Diencephalon (tissue), 1 donor: ENCODE data around the gene LRRC53. TPM values are rescaled to one million over a fixed set of nuclear protein-coding genes. Genes with fewer than 3 reads are reported as not detected.

Source experiments
- total RNA-seq: library from RNA; depleted of rRNA; stranded (reverse); fragments of >200 nt; gene quantifications from one replicate; pipeline ENCODE4 v1.2.3, GENCODE V29; 2014

The LRRC53 gene, protein sequence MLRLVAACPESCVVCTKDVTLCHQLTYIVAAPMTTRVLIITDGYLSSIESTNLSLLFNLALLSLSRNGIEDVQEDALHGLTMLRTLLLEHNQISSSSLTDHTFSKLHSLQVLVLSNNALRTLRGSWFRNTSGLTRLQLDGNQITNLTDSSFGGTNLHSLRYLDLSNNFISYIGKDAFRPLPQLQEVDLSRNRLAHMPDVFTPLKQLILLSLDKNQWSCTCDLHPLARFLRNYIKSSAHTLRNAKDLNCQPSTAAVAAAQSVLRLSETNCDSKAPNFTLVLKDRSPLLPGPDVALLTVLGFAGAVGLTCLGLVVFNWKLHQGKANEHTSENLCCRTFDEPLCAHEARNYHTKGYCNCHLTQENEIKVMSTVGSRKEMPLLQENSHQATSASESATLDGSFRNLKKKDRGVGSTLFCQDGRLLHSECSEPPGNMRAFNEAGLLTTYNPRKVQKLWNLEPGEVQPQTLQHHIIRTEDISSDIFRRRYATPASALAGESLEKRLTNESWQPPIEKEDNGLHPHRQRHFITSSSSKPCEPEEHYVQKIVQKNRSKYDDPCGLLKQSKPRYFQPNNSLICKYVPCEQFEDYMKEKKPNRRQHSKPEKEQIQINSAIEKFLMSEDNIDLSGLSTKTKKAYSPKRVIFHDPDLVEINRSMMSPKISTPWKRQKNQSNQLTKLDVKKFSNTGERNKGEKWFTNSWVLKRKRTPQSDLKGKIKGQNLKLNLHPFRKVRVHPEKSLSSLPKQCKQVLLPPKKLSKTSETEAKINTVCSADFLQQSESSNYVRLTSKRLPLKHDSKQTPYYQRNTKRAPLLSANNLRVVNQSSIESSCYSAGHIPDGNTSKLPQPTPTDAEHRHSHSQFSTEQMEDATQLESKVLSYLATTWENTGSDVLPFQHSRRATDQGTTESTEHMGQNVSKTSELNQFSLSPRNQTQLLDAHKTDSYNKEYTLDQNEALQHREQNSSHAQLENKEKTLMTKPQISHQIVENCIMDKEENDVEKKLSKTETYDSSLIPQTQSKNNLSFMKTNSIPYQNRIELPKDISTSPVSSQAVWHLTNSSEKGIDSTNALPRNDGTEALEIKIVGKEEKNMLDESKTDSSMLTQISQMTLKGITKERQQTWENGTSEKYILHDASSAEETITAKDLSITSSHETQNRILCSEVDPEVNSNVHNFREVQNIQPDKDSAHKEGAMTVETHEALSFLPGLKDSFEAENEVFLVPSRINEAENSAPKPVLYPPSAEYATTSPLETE
- total RNA-seq, result 0.23 TPM

DNA sequence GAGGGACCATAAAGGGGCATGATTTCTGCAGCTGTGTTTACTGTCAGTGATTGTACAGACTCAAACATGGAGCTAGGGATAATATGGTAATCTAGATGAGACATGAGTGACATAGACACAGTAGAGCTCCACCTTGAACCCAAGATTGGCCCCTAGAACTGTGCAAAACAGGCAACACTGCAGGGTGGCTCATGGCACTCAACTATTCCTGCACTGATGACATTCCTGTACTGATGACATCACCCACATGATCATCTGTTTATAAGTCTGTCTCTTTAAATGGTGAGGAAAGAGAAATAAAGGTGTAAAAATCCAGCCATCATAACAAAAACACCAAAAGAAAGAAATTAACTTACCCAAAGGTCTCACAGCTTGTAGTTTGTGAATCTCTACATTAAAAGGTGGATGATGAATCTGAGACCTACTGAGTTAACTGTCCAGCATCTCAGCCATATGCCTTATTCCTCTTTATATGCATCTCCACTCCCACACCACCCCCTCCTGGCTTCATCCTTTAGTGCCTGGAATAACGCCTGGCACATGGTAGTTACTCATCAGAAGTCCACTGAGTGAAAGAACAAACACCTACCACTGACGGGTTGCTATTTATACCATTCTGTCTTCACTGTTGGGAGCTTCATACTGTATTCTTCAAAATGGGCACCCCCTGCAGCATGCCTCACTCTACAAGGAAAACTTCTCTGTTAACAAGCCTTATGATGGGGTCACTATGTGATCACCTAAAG is at the start of gene LRRC53:
TSS of gene LRRC53 (minus strand) at position 442 of the 746 bp plus-strand sequence. CDS start 29,262 bp downstream, outside the sequence.

Other genes with a start within 250 kb of the LRRC53 start
- 20.3 TPM for gene ERICH3, start 161.2 kb upstream of the LRRC53 start, total RNA-seq
- 22.1 TPM for gene CRYZ, start 220.4 kb upstream of the LRRC53 start, total RNA-seq
- 9.0 TPM for gene TYW3, start 220.5 kb upstream of the LRRC53 start, total RNA-seq